ENCODE results near the gene NF2.

GRCh38 chr22:29689880-29690213 is 86.4 kb downstream of the NF2 start:
- TF ChIP-seq EZH2 (IDR thresholded peaks at IDR 0.05; ENCODE audit: insufficient read depth, poor library complexity, severe bottlenecking) (no peak), EZH2phosphoT487 (IDR thresholded peaks at IDR 0.05; ENCODE audit: insufficient read depth, low read depth) (no peak)
